Thoracic aorta (tissue), 2 donors: ENCODE data around the gene EPOP. TPM values are rescaled to one million over a fixed set of nuclear protein-coding genes. Genes with fewer than 3 reads are reported as not detected.

Source experiments
- ATAC-seq: fragments of 150-250 bp; one replicate; pipeline ENCODE4 v1.8.0; 2017; ENCODE audit warnings: low read depth; ENCODE audit not compliant: insufficient number of reproducible peaks, low FRiP score
- DNase-seq: peaks from one replicate; pipeline ENCODE4 v3.0.0-alpha.2; 2020; ENCODE audit warnings: low spot score
- H3K27ac ChIP-seq, 2 donors: fragments of 200-600 bp; sonication (generic); 1 replicate in 1 of 2; 2 replicates in 1 of 2; pipeline ENCODE4 v1.5.1; 2016; ENCODE audit warnings: mild to moderate bottlenecking in 2 of 2, moderate library complexity in 2 of 2
- H3K27me3 ChIP-seq: fragments of 200-600 bp; sonication (generic); replicated peaks from 2 replicates; pipeline ENCODE4 v1.6.0; 2016; ENCODE audit warnings: mild to moderate bottlenecking; ENCODE audit not compliant: insufficient read depth
- H3K36me3 ChIP-seq: fragments of 200-600 bp; sonication (generic); one replicate; pipeline ENCODE4 v1.5.1; 2016
- H3K4me1 ChIP-seq, 2 donors: fragments of 200-600 bp; sonication (generic); 1 replicate in 1 of 2; 2 replicates in 1 of 2; pipeline versions ENCODE4 v1.5.1 to v1.6.0; 2016; ENCODE audit warnings: low read depth in 2 of 2, mild to moderate bottlenecking in 1 of 2; ENCODE audit not compliant: control insufficient read depth in 1 of 2
- H3K4me3 ChIP-seq: fragments of 200-600 bp; sonication (generic); 2 replicates; pipeline ENCODE4 v1.5.1; 2016; ENCODE audit warnings: mild to moderate bottlenecking
- H3K9me3 ChIP-seq: fragments of 200-600 bp; sonication (generic); 2 replicates; pipeline ENCODE4 v1.5.1; 2016
- total RNA-seq, 2 donors: library from RNA; depleted of rRNA; stranded (reverse); fragments of >200 nt; gene quantifications; one replicate each; pipeline versions ENCODE4 v1.1.0 to v1.2.3, GENCODE V29; 2016
- TF ChIP-seq, protein P1 (sequence below): fragments of 200-600 bp; sonication (generic); IDR thresholded peaks from one replicate; pipeline ENCODE4 v1.5.1; 2019; ENCODE audit warnings: antibody characterized with exemption

The EPOP gene
- total RNA-seq, 2 donors from 2014 or later, result 0.54 to 3.3 TPM

DNA sequence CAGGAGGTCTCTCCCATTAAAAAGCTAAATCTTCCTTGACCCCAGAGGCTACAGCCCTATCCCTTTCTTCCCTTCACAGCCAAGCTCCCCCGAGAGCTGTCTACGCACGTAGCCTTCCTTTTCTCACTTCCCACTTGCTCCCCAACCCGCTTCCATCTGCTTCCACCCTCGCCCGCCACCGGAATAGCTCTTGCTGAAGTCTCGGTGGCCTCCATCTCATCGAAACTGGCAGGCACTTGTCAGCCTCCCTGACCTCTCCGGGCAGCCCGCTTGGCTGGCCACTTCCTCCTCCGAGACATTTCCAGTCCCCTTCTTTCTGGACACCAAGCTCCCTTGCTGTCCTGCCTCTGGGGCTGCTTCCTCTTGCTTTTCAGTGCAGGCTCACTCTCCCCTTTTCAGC lies 10.7 kb upstream of the EPOP start:
- Histone ChIP-seq H3K36me3 (no peaks in the 10 kb centered on the region), H3K4me3 (no peak overlapping the region), H3K4me1 (no peaks in the 10 kb centered on the region), H3K9me3 (no peaks in the 10 kb centered on the region), H3K27ac (peak overlapping the region in 1 of 2 donors; percentile 12), H3K27me3 (no peaks in the 10 kb centered on the region)
- TF ChIP-seq, protein P1, sequence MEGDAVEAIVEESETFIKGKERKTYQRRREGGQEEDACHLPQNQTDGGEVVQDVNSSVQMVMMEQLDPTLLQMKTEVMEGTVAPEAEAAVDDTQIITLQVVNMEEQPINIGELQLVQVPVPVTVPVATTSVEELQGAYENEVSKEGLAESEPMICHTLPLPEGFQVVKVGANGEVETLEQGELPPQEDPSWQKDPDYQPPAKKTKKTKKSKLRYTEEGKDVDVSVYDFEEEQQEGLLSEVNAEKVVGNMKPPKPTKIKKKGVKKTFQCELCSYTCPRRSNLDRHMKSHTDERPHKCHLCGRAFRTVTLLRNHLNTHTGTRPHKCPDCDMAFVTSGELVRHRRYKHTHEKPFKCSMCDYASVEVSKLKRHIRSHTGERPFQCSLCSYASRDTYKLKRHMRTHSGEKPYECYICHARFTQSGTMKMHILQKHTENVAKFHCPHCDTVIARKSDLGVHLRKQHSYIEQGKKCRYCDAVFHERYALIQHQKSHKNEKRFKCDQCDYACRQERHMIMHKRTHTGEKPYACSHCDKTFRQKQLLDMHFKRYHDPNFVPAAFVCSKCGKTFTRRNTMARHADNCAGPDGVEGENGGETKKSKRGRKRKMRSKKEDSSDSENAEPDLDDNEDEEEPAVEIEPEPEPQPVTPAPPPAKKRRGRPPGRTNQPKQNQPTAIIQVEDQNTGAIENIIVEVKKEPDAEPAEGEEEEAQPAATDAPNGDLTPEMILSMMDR, result no peak
- DNase-seq (no peak), ATAC-seq (no peak)

DNA sequence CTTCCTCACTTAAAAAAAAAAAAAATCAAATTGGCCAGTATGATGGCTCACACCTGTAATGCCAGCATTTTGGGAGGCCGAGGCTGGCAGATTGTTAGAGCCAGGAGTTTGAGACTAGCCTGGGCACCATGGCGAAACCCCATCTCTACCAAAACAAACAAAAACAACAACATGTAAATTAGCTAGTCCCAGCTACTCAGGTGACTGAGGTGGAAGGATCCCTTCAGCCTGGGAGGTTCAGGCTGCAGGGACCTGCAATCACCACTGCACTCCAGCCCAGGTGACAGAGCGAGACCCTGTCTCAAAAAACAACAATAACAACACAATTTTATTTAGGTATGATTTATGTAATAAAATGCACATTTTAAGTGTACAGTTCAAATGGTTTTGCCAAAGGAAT lies 6.3 kb upstream of the EPOP start:
- Histone ChIP-seq H3K4me3 (no peak overlapping the region), H3K9me3 (no peaks in the 10 kb centered on the region), H3K4me1 (peaks cover 0 to 3% of the 10 kb centered on the region in 2 donors), H3K27me3 (no peaks in the 10 kb centered on the region), H3K27ac (no peak overlapping the region), H3K36me3 (no peaks in the 10 kb centered on the region)
- DNase-seq (no peak), ATAC-seq (no peak)
- TF ChIP-seq, protein P1, result no peak

DNA sequence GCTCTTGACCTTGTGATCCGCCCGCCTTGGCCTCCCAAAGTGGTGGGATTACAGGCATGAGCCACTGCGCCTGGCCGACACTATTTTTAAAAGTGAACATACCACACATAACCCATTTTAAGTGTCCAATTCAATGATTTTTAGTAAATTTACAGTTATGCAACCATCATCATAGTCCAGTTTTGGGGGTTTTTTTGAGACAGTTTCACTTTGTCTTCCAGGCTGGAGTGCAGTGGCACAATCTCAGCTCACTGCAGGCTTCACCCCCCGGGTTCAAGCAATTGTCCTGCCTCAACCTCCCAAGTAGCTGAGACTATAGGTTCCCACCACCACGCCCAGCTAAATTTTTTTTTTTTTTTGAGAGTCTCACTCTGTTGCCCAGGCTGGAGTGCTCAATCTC lies 3.1 kb upstream of the EPOP start:
- ATAC-seq (no peak), DNase-seq (no peak)
- H3K27ac ChIP-seq, result no peak overlapping the region
- no peaks in the 10 kb centered on the region for H3K9me3 ChIP-seq
- H3K36me3 ChIP-seq, result no peaks in the 10 kb centered on the region
- TF ChIP-seq, protein P1, result no peak
- no peak overlapping the region for H3K4me3 ChIP-seq
- H3K27me3 ChIP-seq, result peaks cover 8% of the 10 kb centered on the region
- H3K4me1 ChIP-seq, result peaks cover 10 to 19% of the 10 kb centered on the region in 2 donors

DNA sequence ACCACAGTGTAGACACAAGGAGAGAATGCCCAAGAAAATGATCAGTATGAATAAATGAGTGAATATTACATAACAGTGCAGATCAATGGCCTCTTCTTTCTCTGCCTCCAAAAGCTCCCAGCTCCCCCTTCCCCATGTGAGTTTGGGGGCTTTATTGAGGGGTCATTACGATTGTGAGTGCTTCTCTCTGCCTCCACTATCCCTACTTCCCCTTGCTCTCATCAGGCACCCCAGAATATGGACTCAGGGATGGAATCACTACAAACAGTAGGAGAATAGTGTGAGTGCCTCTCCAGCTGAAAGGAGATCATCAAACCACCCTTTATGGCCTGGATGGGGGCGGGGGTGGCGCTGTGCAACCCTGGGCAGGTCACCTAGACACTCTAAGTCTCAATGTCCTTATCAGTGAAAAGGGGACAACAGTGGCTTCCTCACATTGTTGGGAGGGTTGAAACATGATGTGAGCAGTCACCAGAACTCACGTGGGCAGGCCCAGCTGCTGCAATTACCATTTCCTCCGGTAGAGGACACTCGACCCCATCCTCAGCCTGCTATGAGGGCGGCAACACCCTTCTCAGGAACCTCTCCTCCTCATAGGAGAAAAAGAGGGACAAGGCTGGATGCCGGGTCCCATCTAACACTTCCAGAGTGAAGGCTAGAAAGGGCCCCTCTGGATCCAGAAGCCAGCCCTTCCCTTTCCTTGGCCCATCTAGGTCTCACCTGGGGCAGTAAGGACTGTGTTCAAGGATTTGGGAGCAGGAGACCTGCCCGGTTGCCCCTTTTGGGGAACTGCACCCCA lies 2.1 kb upstream of the EPOP start:
- H3K36me3 ChIP-seq, result no peaks in the 10 kb centered on the region
- TF ChIP-seq, protein P1, result peak; percentile 87
- H3K27ac ChIP-seq, result no peak overlapping the region
- H3K4me3 ChIP-seq, result no peak overlapping the region
- peak; percentile 54 for ATAC-seq
- H3K9me3 ChIP-seq, result no peaks in the 10 kb centered on the region
- peak; percentile 46 for DNase-seq
- peaks cover 8% of the 10 kb centered on the region for H3K27me3 ChIP-seq
- H3K4me1 ChIP-seq, result peaks cover 10 to 19% of the 10 kb centered on the region in 2 donors

DNA sequence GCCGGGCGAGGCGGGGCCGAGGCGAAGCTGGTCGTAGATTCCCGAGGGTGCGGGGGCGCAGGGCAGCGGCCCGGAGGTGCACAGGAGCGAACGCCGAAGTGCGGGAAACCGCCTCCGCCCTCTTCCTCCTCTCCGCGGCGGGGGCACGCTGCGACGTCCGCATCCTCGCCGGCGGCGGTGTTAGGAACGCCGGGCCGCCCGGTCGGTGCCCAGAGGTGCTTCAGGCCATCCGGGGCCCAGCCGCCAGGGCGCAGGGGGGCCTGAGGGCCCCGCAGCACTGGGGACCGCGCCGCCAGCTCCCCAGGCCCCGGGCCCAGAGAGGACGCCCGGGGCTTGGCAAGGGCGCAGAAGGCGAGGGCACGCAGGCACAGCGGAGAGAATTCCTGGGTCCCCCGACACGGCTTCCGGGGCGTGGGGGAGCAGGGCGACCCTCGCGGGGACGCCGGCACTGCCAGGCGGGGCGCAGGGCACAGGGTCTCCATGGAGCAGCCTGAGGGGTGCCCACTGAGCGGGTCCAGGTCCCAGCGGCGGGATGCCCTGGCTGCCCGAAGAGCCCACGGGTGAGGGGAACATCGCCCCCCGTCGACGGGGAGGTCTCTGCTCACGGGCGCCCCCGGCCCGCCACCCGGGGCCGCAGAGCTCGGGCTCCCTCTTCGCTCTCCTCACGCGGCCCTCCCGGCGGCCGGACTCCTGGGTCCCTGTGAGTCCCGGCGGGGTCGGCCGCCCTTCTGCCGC lies 576 bp downstream of the EPOP start:
- Histone ChIP-seq H3K27me3 (peaks cover 8% of the 10 kb centered on the region), H3K9me3 (no peaks in the 10 kb centered on the region), H3K4me3 (peak overlapping the region; percentile 82), H3K36me3 (no peaks in the 10 kb centered on the region), H3K27ac (no peak overlapping the region), H3K4me1 (peaks cover 10 to 19% of the 10 kb centered on the region in 2 donors)
- ATAC-seq (no peak), DNase-seq (no peak)
- TF ChIP-seq, protein P1, result no peak
